GM19467 (cell line): Measurements from ENCODE around the gene NEXN.
A peak's percentile ranks its signal among the peaks of the same experiment; 100 is the strongest.

Source experiments
- ATAC-seq: cut with Tn5 transposase; IDR thresholded peaks from one replicate; pipeline ENCODE4 v1.9.1; 2021; ENCODE audit warnings: mild to moderate bottlenecking, moderate library complexity; ENCODE audit not compliant: unreplicated experiment

Gene NEXN

DNA sequence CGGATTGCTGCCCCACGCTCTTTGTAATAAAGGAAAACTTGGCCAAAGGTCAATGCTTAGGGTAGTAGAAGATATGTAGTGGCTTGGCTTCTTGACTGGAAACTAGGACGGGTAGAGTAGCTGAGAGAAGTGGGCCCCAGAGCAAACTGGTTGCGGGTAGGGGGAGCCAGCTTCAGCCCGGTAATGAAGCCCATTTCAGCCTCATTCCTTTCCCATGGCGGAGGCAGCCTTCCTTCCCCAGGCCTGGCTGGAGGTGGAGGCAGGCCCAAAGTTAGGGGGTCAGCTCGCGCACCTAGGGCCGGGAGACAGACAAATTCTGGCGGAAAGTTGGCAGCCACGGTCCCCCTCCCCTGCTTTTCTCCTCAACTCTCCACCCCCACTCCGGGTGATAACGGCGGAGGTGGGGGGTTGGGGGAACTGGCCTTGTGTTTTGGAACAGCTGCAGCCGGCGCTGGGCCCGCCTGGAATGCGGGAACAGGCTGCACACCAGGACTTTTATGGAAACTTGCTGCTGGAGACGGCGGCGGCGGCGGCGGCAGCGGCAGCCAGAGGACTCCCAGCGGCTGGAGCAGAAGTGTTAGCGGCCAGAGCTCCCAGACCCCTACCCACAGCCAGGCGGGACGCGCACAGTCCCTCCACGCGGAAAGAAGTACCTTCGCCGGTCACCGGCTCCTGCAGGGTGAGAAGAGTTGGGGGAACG is at the start of gene NEXN:
Gene NEXN, plus strand, starts transcription at position 544 of the 700 bp plus-strand sequence. CDS start 27,483 bp downstream, outside the sequence.
- ATAC-seq: peak; percentile 24

DNA sequence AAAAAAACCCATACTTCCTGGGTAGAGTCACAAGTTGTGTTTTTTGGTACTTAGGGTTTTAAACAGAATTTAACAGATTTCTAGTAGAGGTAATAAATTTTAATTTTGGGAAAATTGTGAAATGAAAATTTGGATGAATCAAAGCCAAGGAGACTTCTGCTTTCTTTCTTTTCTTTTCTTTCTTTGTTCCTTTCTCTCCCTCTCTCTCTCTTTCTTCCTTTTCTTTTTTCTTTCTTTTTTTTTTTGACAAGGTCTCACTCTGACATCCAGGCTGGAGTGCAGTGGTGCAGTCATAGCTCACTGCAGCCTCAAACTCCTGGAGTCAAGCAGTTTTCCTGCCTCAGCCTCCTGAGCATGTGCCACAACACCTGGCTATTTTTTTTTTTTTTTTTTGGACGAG is 46.9 kb upstream of the NEXN start:
- no peak for ATAC-seq

DNA sequence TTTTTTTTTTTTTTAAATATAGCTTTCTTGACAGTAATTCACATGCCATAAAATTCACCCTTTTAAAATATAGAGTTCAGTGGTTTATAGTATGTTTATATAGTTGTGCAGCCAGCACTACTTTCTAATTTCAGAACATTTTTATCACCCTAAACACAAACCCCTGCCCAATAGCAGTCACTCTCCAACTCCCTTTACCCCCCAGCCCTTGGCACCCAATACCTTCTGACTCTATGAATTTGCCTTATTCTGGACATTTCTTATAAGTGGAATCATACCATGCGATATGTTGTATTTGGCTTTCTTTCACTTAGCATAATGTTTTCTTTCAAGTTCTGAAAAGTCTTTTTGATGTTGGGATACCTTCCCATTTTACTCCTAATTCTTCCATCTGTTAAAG is 42.5 kb upstream of the NEXN start:
- ATAC-seq: no peak

DNA sequence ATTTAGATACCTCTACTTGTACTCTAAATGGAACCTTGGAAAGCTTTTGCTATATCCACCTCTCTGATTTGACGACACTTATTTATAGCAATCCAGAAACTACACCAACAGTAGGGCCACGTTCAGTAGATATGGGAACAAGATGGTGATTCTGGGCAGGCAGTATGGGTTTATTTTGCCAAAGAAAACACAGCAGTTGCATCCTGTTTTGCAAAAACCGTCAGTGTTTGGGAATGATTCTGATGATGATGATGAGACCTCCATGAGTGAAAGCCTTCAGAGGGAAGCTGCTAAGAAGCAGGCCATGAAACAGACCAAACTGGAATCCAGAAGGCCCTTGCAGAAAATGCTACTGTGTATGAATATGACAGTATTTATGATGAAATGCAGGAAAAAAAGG is 41.5 kb upstream of the NEXN start:
- no peak for ATAC-seq

DNA sequence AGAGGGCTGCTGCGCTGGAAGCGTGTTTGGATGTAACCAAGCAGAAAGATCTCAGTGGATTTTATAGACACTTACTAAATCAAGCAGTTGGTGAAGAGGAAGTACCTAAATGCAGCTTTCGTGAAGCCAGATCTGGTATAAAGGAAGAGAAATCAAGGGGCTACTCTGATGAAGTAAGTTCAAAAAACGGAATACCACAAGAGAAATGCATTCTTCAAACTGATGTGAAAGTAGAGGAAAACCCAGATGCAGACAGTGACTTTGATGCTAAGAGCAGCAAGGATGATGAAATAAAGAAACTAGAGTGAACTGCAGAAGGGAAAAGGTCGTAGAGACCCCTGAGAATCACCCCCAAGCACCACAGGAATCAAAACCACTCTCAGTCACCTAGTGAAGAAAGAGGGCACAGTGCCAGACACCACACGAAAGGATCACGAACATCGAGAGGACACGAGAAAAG is 40.8 kb upstream of the NEXN start:
- no peak for ATAC-seq

DNA sequence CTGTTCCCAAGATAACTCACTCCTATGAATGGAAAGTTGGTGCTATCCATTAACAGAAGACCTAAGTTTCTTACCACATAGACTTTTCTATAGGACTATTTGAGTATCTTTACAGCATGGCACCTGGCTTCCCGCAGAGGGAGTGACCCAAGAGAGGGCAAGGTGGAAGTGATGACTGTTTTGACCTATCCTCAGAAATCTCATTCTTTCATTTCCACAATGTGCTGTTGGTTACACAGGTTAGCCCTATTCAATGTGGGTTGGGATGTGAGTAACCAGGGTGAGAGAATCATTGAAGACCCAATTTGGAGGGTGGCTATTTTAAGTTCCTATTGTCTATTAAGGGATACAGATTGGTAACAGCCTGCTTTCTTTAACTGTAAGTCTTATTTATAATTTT is 38.3 kb upstream of the NEXN start:
- no peak for ATAC-seq

DNA sequence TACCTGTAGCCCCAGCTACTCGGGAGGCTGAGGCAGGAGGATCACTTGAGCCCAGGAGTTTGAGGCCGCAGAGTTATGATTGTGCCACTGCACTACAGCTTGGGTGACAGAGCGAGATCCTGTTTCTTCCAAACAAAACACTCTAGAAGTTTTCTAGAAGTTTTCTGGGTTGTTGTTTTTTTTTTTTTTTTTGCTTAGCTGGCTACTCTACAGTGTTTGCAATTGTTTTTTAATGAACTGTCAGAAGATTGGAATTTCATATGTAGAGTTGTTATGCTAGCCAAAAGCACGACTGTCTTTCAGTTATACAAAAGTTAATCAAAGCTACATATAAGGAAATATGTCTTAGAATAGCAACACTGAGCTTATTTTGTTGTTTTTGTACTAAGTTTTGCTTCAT is 30.9 kb upstream of the NEXN start:
- ATAC-seq: no peak

DNA sequence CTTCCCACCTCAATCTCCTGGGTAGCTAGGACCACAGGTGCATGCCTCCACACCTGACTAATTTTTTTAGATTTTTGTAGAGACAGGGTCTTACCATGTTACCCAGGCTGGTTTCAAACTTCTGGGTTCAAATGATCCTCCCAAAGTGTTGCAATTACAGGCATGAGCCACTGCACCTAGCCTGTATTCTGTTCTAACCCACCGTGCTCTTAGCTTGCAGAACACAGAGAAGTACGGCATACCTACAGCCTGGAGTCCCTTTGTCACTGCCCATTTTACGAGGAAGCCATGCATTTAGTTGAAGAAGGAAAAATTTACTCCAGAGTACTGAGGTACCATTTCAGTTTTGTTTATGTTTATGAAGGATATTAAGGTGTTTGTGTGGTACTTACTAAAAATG is 29.7 kb upstream of the NEXN start:
- ATAC-seq: no peak

DNA sequence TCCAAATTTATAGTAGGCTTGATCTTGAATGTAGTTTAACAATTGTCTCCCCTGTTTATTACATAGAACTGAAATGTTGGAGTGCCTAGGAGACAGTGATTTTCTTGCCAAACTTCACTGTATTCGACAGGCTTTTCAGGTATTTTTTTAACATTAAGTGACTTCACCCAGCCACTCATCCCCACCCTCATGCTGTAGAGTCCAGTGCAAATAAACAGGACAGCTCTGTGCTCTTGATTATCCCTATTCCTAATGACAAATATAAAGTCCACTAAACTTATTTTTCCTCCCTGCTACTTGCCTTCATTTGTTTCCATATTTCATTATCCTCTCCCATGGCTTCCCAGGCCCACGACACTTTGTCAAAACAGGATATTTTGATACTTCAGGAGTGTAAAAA is 29.2 kb upstream of the NEXN start:
- ATAC-seq: no peak

DNA sequence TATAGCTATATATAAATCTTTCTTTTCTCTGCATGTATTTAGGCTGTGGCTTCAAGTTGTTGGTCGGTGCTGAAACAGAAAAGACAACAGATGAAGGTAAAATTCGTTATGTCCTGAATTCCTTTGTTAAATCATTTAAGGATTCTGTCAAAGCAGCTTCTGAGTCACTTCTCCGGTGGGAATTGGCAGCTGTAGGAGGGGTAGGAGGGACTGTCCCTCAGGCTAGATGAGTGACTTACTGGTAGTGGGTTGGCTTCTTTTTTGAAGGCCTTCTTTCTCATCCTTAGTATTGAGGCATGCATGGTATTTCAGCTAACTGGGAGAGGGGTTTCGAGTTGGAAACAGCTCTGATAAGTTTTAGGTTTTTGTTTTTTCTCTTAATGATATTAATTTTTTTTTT is 22.1 kb upstream of the NEXN start:
- ATAC-seq: no peak

DNA sequence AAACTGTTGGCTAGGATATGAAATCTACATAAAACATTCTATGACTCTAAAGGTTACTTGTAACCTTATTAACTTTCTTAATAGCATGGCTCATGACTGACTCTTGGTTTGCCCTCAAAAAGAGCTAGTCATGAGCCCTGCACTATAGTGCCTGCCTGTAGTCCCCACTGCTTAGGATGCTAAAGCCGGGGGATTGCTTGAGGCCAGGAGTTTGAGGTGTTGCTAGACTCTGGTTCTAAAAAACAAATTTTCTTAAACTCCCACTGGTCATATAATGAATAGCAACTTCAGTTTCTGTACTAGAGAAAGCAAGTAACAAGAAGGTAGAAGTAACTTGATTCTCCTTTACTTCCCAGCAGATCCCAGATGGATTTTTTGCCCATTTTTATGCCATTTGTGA is 15.8 kb upstream of the NEXN start:
- no peak for ATAC-seq

DNA sequence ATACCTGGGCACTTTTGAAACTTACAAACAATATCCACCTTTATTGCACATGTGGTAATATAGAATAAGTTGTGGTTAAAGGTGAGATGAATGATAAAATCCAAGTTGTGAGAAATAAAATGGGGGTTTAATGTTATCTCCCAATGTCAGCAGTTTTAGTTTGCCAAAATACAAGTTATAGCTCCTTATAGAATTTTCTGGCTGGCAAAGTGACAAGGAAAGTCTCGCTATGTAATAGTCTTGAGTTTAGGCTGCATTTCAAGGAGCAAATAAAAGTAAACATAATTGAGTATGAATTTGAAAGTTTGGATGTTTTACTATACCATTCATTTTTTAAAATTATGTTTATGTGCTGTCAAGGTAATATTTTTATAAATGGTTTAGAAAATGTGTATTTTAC is 15.0 kb upstream of the NEXN start:
- ATAC-seq: no peak

DNA sequence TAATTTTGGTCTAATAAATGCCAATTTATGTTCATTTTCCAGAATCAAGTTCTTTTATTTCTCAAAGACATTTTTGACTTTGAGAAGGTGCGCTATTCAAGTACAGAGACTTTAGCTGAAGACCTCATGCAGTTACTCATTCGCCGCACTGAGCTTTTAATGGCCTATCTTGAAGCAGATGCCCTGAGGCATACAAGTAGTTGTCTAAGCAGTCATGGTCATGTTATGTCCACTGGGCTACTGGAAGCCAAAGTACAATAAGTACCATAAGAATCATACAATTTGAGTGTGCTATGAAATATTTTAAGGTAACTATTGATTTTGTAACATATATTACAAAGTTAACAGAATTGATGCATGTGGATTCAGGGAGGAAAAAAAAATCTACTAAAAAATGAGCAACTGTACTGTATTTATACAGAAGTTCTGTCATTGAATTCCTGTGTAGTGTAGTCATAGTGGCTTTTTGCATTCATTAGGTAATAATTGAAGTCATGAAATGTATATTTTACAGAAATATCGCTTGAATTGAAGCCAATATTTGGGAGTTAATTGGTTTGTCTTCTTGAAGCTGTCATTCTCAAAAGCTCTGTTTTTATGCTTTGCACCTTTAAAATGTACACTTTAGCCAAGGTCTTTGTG is 13.5 kb upstream of the NEXN start:
- ATAC-seq: no peak

DNA sequence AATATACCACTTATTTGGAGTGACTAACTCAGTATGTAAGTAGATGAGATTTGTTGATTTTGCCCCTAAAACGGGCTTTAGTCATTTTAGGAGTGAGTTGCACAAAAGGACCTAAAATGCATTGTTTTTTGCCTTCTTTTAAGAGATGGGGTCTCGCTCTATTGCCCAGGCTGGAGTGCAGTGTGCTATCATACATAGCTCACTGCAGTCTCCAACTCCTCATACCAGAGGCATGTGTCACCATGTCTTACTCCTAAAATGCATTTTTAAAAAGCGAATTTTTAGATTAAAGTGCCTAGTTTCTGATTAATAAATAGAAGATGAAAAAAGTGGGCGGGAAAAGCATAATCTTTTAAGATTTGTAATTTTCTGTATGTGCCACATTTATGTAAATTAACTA is 11.5 kb upstream of the NEXN start:
- no peak for ATAC-seq

DNA sequence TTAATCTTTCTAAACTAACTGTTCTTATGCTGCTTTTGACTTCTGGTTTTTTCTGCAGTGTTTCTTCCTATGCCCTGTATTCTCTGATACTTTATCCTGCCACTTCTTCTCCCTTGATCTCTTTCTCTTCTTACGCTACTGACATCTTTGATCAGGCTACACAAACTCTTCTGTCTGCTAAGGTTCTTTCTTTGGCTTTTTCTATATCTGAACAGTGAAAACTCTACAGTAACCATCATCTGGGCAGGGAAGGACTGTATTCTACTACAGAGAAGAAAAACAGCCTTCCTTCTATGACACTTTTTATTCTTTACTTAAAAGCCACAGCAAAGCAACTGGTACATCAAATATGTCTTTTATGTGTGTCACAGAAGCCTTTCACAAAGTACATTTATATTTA is 7.4 kb upstream of the NEXN start:
- ATAC-seq: no peak

DNA sequence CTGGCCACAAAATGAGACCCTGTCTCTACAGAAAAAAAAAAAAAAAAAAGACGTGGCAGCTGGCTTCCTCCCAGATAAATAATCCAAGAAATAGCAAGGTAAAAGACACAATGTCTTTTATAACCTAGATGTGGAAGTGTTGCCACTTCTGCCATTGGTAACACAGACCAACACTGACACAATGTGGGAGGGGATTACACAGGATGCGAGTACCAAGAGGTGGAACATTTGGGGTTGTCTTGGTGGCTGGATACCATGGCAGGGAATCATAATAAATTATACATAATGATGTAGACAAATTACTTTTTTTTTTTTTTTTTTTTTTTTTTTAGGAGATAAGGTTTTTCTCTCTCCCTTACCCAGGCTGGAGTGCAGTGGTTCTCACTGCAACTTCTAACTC is 6.0 kb upstream of the NEXN start:
- no peak for ATAC-seq

DNA sequence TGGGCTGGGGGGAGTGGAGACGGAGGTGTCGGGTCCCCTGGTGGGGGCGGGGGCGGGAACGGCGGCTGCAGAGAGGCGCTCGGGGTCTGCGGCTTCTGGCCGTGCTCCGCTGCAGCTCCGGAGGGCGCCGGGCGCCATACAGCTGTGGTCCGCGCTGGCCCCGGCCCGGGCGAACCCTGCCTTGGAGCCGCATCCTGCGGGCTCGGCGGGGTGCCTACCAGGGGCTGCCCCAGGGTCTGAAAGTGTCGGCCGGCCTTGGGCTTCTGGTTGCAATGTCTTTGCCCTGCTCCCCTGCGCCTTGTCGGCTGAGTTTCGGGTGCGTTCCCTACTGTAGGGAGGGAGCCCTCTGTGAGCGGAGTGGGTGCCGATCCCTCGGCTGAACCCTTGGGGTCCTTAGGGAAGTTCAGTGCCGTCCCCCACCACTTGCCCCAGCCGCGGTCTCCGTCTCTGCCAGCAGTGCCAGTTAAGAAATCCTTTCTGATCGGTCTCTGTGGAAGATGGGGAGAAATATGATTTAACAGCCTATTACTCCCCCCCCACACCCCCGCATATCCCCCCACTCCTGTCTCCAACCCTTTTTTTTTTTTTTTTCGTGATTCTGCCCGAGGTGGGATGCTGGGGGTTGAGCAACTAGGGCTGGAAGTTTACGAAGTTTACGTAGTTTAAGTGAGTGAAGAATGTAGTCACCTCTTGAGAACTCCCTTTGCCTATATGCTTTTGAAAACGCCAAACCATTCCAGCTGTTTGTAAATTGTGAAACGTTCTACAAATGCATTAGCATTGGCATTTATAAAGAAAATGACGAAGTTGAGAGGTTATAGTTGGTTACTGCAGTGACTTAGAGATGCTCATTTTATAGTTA is 588 bp downstream of the NEXN start:
- peak; percentile 60 for ATAC-seq

DNA sequence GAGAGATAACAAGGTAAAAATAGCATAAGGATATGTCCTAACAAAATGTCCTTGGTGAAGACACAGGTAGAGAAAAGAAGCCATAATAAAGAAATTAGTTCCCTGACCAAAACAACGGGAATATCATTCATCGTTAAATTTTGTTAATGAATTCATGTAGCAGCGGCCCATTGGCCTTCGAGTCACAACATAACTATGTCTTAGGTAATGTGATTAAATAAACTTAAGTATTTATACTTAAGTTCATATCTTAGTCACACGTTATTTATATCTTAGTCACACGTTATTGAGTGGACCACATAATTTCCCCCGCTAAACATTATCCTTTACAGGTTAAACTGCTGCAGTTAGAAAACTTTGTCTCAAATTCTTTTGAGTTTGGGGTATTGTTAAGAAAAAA is 1.2 kb downstream of the NEXN start:
- no peak for ATAC-seq

DNA sequence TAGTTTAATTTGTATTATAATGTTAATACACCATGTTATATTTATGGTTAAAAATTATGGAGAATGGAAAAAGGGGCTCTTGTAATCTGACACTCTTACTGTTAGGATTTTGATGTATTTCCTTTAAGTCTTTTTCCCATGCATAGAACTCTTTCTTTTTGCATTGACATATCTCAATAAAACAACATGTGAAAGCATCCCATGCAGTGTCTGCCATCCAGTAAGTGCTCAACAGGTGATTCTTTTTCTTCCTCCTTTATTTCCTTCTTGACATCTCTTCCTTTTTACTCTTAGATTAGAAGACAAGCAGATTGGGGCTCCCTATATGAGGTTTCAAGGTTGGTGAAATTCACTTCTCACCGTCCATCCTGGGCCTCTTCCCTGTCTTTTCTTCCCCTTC is 2.8 kb downstream of the NEXN start:
- no peak for ATAC-seq

DNA sequence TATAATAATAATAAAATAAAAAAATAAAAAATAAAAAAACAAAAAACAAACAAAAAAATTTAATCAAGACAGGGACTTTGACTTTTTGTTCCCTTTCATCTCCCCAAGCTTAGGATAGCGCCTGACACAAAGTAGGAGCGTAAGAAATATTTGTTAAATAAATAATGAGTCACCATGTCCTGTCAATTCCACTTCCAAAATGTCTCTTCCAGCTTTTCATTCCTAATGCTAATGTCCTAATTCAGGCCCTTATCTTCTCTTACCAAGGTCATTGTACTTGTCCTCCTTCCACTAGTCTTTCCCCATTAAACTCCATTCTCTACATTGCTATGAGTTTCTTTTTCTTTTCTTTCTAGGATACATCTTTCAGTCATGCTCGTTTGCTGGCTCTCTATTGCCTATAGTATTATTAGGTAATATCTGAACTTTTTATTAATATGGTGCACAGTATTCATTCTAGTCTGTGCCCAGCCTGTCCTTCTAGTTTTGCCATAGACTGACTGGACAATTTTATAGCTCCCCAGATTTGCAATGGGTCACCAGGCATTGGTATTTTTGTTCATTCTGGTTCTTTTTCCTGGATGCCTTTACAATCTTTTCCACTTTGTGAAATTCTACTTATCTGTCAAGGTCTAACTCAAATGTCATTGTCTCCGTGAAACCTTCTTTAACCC is 11.4 kb downstream of the NEXN start:
- no peak for ATAC-seq

DNA sequence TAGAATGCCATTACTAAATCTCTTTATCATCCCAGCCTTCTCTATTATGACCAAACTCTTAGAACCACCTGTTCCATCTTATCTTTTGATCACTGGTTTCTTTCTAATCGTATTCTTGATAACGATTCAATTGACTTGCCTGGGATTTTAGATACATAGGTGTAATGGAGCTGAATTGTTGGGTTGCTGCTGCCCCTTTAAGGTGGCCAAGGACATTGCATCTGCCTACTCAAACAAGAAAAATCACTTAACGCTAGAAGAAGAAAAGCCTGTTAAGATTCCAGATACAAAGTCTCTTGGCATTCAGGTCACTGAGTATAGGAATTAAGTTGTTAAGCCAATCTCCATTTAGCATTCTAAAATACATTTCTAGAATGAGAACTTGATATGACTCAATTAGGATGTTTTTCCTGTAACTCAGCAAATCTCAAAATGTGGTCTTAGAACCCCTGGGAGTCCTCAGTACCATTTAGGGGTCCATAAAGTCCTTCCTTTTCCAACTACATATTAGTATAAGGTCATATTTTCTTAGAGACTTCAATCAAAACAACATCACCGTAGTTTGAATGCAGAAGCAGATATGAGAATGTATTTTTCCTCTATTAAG is 12.4 kb downstream of the NEXN start:
- no peak for ATAC-seq
